Erythroblast (primary cell): Measurements from ENCODE around the gene MYO1C.

Experiments used
- GATA1 ChIP-seq: IDR thresholded peaks from 2 replicates; pipeline ENCODE4 v1.6.1; 2011; ENCODE audit warnings: low read depth, mild to moderate bottlenecking, control low read depth, low read length, moderate library complexity
- POLR2A ChIP-seq: IDR thresholded peaks from 2 replicates; pipeline ENCODE4 v1.6.1; 2011; ENCODE audit warnings: mild to moderate bottlenecking, low read length

- TF ChIP-seq POLR2A, result peak; percentile 25
- no peak for TF ChIP-seq GATA1
These were observed 6.8 kb downstream of the MYO1C start for GRCh38 chr17:1485423-1486376.
